Breast epithelium (tissue), 3 donors: ENCODE data around the gene EPO.
"Not testable (repeated sequence)": the region's sequence is repeated elsewhere in the genome, so short reads cannot be mapped to it uniquely, and the experiment has no call there.

ENCODE experiments used
- POLR2A ChIP-seq: fragments of 450-650 bp; IDR thresholded peaks from one replicate; pipeline ENCODE4 v1.6.1; 2016; ENCODE audit warnings: antibody characterized with exemption, mild to moderate bottlenecking, moderate library complexity
- TF ChIP-seq, protein P1 (sequence below), 3 donors: fragments of 450-650 bp; IDR thresholded peaks; one replicate each; pipeline ENCODE4 v1.5.1; 2016 to 2017; ENCODE audit warnings: antibody characterized with exemption in 3 of 3, mild to moderate bottlenecking in 3 of 3, moderate library complexity in 3 of 3

GRCh38 chr7:100762841-100763240 is 42.6 kb downstream of the EPO start:
- TF ChIP-seq, protein P1, sequence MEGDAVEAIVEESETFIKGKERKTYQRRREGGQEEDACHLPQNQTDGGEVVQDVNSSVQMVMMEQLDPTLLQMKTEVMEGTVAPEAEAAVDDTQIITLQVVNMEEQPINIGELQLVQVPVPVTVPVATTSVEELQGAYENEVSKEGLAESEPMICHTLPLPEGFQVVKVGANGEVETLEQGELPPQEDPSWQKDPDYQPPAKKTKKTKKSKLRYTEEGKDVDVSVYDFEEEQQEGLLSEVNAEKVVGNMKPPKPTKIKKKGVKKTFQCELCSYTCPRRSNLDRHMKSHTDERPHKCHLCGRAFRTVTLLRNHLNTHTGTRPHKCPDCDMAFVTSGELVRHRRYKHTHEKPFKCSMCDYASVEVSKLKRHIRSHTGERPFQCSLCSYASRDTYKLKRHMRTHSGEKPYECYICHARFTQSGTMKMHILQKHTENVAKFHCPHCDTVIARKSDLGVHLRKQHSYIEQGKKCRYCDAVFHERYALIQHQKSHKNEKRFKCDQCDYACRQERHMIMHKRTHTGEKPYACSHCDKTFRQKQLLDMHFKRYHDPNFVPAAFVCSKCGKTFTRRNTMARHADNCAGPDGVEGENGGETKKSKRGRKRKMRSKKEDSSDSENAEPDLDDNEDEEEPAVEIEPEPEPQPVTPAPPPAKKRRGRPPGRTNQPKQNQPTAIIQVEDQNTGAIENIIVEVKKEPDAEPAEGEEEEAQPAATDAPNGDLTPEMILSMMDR (IDR thresholded peaks at IDR 0.05): not testable (repeated sequence)
- not testable (repeated sequence) for TF ChIP-seq POLR2A
